GM21576 (cell line): ENCODE measurements around the gene TTC12.

Source experiments
- ATAC-seq: cut with Tn5 transposase; IDR thresholded peaks from one replicate; pipeline ENCODE4 v1.9.1; 2021; ENCODE audit warnings: mild to moderate bottlenecking, moderate library complexity; ENCODE audit not compliant: unreplicated experiment

Gene TTC12

GRCh38 chr11:113314389-113315301 is at the start of gene TTC12:
Gene TTC12 (plus strand): TSS chr11:113314583. CDS start chr11:113316258, 1,675 bp downstream.
- peak; percentile 98 for ATAC-seq

GRCh38 chr11:113265362-113265761 is 49.0 kb upstream of the TTC12 start:
- no peak for ATAC-seq

GRCh38 chr11:113267493-113267892 is 46.9 kb upstream of the TTC12 start:
- ATAC-seq = no peak

- ATAC-seq = no peak
Measured at GRCh38 chr11:113269096-113269495, 45.3 kb upstream of the TTC12 start.

GRCh38 chr11:113269636-113270035 is 44.7 kb upstream of the TTC12 start:
- ATAC-seq = no peak

GRCh38 chr11:113270080-113270479 is 44.3 kb upstream of the TTC12 start:
- ATAC-seq = no peak

GRCh38 chr11:113271551-113272245 is 42.7 kb upstream of the TTC12 start:
- ATAC-seq = no peak

- no peak for ATAC-seq
Measured at GRCh38 chr11:113272281-113272680, 42.1 kb upstream of the TTC12 start.

GRCh38 chr11:113272927-113273615 is 41.3 kb upstream of the TTC12 start:
- ATAC-seq = no peak

- ATAC-seq = no peak
Measured at GRCh38 chr11:113273720-113274119, 40.7 kb upstream of the TTC12 start.

GRCh38 chr11:113274713-113275582 is 39.4 kb upstream of the TTC12 start:
- no peak for ATAC-seq

- ATAC-seq = no peak
Measured at GRCh38 chr11:113275602-113276001, 38.8 kb upstream of the TTC12 start.

- ATAC-seq = no peak
Measured at GRCh38 chr11:113276466-113276865, 37.9 kb upstream of the TTC12 start.

- no peak for ATAC-seq
Measured at GRCh38 chr11:113277907-113278306, 36.5 kb upstream of the TTC12 start.

GRCh38 chr11:113278481-113278880 is 35.9 kb upstream of the TTC12 start:
- no peak for ATAC-seq

GRCh38 chr11:113278925-113279324 is 35.5 kb upstream of the TTC12 start:
- no peak for ATAC-seq

GRCh38 chr11:113279591-113279990 is 34.8 kb upstream of the TTC12 start:
- no peak for ATAC-seq

- ATAC-seq = no peak
Measured at GRCh38 chr11:113281052-113281725, 33.2 kb upstream of the TTC12 start.

- no peak for ATAC-seq
Measured at GRCh38 chr11:113282898-113283437, 31.4 kb upstream of the TTC12 start.

- no peak for ATAC-seq
Measured at GRCh38 chr11:113283881-113284280, 30.5 kb upstream of the TTC12 start.
